SIG-M5 treated with dmso at 0.1 percent for 504 hours (cell line): ENCODE measurements around the gene C1orf159.
"Not testable (repeated sequence)": the region's sequence is repeated elsewhere in the genome, so short reads cannot be mapped to it uniquely, and the experiment has no call there.

ENCODE experiments used
- DNase-seq: peaks from one replicate; lab custom pipeline; 2025; ENCODE audit not compliant: unreplicated experiment; lab: John Stamatoyannopoulos, UW

C1orf159 gene

GRCh38 chr1:1119272-1119890, 3.5 kb upstream of the C1orf159 start:
- DNase-seq = no peak

GRCh38 chr1:1118876-1119220, 3.0 kb upstream of the C1orf159 start:
- no peak for DNase-seq

GRCh38 chr1:1118011-1118875, 2.4 kb upstream of the C1orf159 start:
- DNase-seq = no peak

- no peak for DNase-seq
These were observed 1.6 kb upstream of the C1orf159 start for GRCh38 chr1:1117469-1117831.

- DNase-seq = no peak
These were observed 996 bp upstream of the C1orf159 start for GRCh38 chr1:1116701-1117468.

- no peak for DNase-seq
These were observed 628 bp downstream of the C1orf159 start for GRCh38 chr1:1115136-1115785.

GRCh38 chr1:1114431-1114830, 1.5 kb downstream of the C1orf159 start:
- no peak for DNase-seq

GRCh38 chr1:1112237-1112985, 3.5 kb downstream of the C1orf159 start:
- DNase-seq = no peak

- no peak for DNase-seq
These were observed 4.2 kb downstream of the C1orf159 start for GRCh38 chr1:1111516-1112236.

- DNase-seq = no peak
These were observed 5.3 kb downstream of the C1orf159 start for GRCh38 chr1:1110561-1110971.

- no peak for DNase-seq
These were observed 6.1 kb downstream of the C1orf159 start for GRCh38 chr1:1109743-1110142.

- no peak for DNase-seq
These were observed 9.2 kb downstream of the C1orf159 start for GRCh38 chr1:1106510-1107221.

- DNase-seq = not testable (repeated sequence)
These were observed 11.7 kb downstream of the C1orf159 start for GRCh38 chr1:1104152-1104551.

GRCh38 chr1:1101503-1101902, 14.4 kb downstream of the C1orf159 start:
- DNase-seq = no peak

GRCh38 chr1:1100296-1100695, 15.6 kb downstream of the C1orf159 start:
- DNase-seq = no peak

- DNase-seq = no peak
These were observed 16.2 kb downstream of the C1orf159 start for GRCh38 chr1:1099506-1100183.

- no peak for DNase-seq
These were observed 17.0 kb downstream of the C1orf159 start for GRCh38 chr1:1098681-1099421.

- not testable (repeated sequence) for DNase-seq
These were observed 19.8 kb downstream of the C1orf159 start for GRCh38 chr1:1096136-1096535.
